MCF 10A (cell line): ENCODE measurements around the gene PTPRF. TPM values are rescaled to one million over a fixed set of nuclear protein-coding genes. Genes with fewer than 3 reads are reported as not detected.

Experiments
- BruUV-seq: library from RNA; stranded (reverse); fragments of 400-500 nt; replicated peaks from 2 replicates; lab custom pipeline; 2021; lab: Mats Ljungman, UMichigan
- CTCF ChIA-PET: fragments of 300-600 bp; sonication (Branson Sonifier 250); formaldehyde crosslinking; extraction: SDS; loops from one replicate; lab custom pipeline; 2021; ENCODE audit warnings: antibody characterized with exemption, inconsistent platforms; lab: Yijun Ruan, JAX
- POLR2A ChIA-PET: fragments of 300-600, 350-650 bp; sonication (Branson Sonifier 250); formaldehyde crosslinking; extraction: SDS; loops from one replicate; lab custom pipeline; 2020; ENCODE audit warnings: antibody characterized with exemption, inconsistent platforms; lab: Yijun Ruan, JAX
- DNase-seq: peaks from one replicate; pipeline ENCODE4 v3.0.0-alpha.2; 2018; ENCODE audit not compliant: unreplicated experiment
- H3K27ac Mint-ChIP-seq: one replicate; pipeline ENCODE4 v1.8.0; 2022; ENCODE audit warnings: mild to moderate bottlenecking, low read depth, mixed read lengths; ENCODE audit not compliant: unreplicated experiment
- H3K27me3 Mint-ChIP-seq: one replicate; pipeline ENCODE4 v1.8.0; 2022; ENCODE audit warnings: mixed read lengths; ENCODE audit not compliant: insufficient read depth, unreplicated experiment
- H3K36me3 Mint-ChIP-seq: one replicate; pipeline ENCODE4 v1.8.0; 2022; ENCODE audit warnings: mild to moderate bottlenecking, moderate library complexity, mixed read lengths; ENCODE audit not compliant: insufficient read depth, unreplicated experiment
- H3K4me1 Mint-ChIP-seq: one replicate; pipeline ENCODE4 v1.8.0; 2022; ENCODE audit warnings: mixed read lengths; ENCODE audit not compliant: insufficient read depth, unreplicated experiment
- H3K4me3 Mint-ChIP-seq: one replicate; pipeline ENCODE4 v1.8.0; 2022; ENCODE audit warnings: mild to moderate bottlenecking, moderate library complexity, mixed read lengths; ENCODE audit not compliant: unreplicated experiment
- H3K9me3 Mint-ChIP-seq: one replicate; pipeline ENCODE4 v1.8.0; 2022; ENCODE audit warnings: mixed read lengths; ENCODE audit not compliant: unreplicated experiment
- intact Hi-C: fragments of 100-400 bp; cut with micrococcal nuclease; formaldehyde crosslinking; loops from 2 replicates; pipeline ENCODE4 v1.14.1; 2022
- total RNA-seq: library from RNA; stranded (reverse); gene quantifications from 2 replicates; pipeline ENCODE4 v1.2.3, GENCODE V29; 2022
- TF ChIP-seq, protein P1 (sequence below): fragments of 200-600 bp; IDR thresholded peaks from one replicate; pipeline ENCODE4 v1.8.0; 2022; ENCODE audit warnings: antibody characterized with exemption, mild to moderate bottlenecking; ENCODE audit not compliant: unreplicated experiment

PTPRF gene
- total RNA-seq, 1 experiment from 2014 or later: 67.2 TPM

DNA sequence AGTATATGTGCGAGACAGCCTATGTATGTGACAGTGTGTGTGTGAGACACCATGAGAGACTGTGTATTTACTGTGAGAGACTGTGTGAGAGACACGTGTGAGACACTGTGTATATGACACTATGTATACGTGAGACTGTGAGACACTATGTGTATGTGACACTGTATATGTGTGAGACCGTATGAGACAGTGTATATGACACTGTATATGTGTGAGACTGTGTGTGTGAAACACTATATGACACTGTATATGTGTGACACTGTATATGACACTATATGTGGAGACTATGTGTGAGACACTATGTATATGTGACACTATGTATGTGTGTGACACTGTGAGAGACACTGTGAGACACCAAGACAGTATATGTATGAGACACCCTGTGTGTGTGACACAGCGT, 66.3 kb downstream of the PTPRF start:
- ChIA-PET CTCF (interaction anchor here (0.6 kb wide), 1 partner anchor 286 kb away, joined by 3 read pairs; no protein-coding TSS in a partner anchor), POLR2A (no interaction called here)
- DNase-seq: no peak
- Mint-ChIP-seq H3K27ac (no peak overlapping the region), H3K36me3 (peaks cover 17% of the 10 kb centered on the region), H3K4me3 (no peak overlapping the region), H3K4me1 (no peaks in the 10 kb centered on the region), H3K9me3 (no peaks in the 10 kb centered on the region), H3K27me3 (no peaks in the 10 kb centered on the region)
- TF ChIP-seq, protein P1, sequence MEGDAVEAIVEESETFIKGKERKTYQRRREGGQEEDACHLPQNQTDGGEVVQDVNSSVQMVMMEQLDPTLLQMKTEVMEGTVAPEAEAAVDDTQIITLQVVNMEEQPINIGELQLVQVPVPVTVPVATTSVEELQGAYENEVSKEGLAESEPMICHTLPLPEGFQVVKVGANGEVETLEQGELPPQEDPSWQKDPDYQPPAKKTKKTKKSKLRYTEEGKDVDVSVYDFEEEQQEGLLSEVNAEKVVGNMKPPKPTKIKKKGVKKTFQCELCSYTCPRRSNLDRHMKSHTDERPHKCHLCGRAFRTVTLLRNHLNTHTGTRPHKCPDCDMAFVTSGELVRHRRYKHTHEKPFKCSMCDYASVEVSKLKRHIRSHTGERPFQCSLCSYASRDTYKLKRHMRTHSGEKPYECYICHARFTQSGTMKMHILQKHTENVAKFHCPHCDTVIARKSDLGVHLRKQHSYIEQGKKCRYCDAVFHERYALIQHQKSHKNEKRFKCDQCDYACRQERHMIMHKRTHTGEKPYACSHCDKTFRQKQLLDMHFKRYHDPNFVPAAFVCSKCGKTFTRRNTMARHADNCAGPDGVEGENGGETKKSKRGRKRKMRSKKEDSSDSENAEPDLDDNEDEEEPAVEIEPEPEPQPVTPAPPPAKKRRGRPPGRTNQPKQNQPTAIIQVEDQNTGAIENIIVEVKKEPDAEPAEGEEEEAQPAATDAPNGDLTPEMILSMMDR: no peak
- intact Hi-C loops: no loop called here
- BruUV-seq: no TSS peak

GRCh38 chr1:43597721-43598120, 67.0 kb downstream of the PTPRF start:
- POLR2A ChIA-PET: no interaction called here
- no peaks in the 10 kb centered on the region for H3K9me3 Mint-ChIP-seq

GRCh38 chr1:43598622-43599021, 67.9 kb downstream of the PTPRF start:
- H3K4me3 Mint-ChIP-seq: no peak overlapping the region
- ChIA-PET POLR2A (interaction anchor here (0.6 to 0.7 kb wide), 2 partner anchors 208 to 1035 kb away, joined by 3 read pairs; no protein-coding TSS in a partner anchor), CTCF (interaction anchor here (0.6 kb wide), 1 partner anchor 184 kb away, joined by 4 read pairs; no protein-coding TSS in a partner anchor)
- no peaks in the 10 kb centered on the region for H3K4me1 Mint-ChIP-seq
- intact Hi-C loops: no loop called here
- H3K36me3 Mint-ChIP-seq: peaks cover 11% of the 10 kb centered on the region
- TF ChIP-seq, protein P1: no peak
- no peaks in the 10 kb centered on the region for H3K9me3 Mint-ChIP-seq
- no peaks in the 10 kb centered on the region for H3K27me3 Mint-ChIP-seq
- BruUV-seq: no TSS peak
- no peak overlapping the region for H3K27ac Mint-ChIP-seq
- no peak for DNase-seq

More at GRCh38 chr1:43597721-43598120, 67.0 kb downstream of the PTPRF start:
- no TSS peak for BruUV-seq
- H3K27ac Mint-ChIP-seq: no peak overlapping the region
- H3K27me3 Mint-ChIP-seq: no peaks in the 10 kb centered on the region
- CTCF ChIA-PET: no interaction called here
- intact Hi-C loops: no loop called here
- no peak overlapping the region for H3K4me3 Mint-ChIP-seq
- H3K36me3 Mint-ChIP-seq: peaks cover 11% of the 10 kb centered on the region
- no peaks in the 10 kb centered on the region for H3K4me1 Mint-ChIP-seq
- no peak for DNase-seq
- TF ChIP-seq, protein P1: no peak

DNA sequence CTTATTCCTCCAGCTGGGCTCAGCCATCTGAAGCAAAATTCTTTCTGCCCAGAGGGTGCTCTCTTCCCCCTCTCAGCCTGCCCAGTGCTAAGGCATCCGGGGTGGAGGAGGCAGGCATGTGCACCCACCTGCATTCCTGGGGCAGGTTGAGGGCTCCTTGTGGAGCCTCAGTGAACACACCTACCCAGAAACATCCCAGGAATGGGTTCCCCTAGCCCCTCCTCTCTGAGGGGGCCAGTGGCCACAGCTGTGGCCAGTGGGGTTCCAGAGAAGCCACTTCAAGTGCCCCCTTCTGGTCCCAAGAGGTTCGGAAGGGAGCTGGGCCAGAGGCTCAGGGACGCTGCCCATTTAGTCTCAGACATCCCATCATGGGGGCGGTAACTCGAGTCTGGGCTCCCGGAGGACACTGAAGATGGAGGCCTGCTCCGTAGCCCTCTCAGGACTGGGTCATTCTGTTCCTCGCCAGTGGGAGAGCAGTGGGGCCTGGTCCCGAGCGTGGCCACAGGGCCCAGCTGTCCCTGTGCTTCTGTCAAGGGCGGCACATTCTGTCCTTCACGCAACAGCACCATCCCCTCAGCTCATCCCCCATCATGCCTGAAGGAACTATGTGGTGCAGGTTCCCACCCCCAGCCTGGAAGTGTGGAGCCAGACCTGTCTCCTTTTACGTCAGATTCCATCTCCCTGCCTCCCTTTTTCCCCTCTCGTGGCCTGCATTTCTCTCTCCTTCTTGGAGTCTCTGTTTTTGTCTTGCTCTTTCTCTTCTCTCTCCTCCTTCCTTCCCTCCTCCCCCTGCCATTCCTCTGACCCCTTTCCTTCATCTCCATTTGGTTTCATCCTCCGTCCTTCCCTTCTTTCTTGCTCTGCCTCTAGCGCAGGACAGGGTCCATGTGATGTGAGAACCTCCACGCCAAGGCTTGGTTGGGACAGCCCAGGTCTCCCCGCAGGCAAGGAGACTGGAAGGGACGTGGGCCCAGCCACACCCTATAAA, 69.6 kb downstream of the PTPRF start:
- intact Hi-C loops: no loop called here
- H3K9me3 Mint-ChIP-seq: no peaks in the 10 kb centered on the region
- H3K36me3 Mint-ChIP-seq: peaks cover 8% of the 10 kb centered on the region
- H3K27me3 Mint-ChIP-seq: no peaks in the 10 kb centered on the region
- no peak overlapping the region for H3K4me3 Mint-ChIP-seq
- no TSS peak for BruUV-seq
- ChIA-PET CTCF (no interaction called here), POLR2A (interaction anchor here (1.0 kb wide), 1 partner anchor 50 kb away, joined by 3 read pairs; the partner anchor contains the start of gene KDM4A)
- no peak for DNase-seq
- TF ChIP-seq, protein P1: no peak
- H3K4me1 Mint-ChIP-seq: peaks cover 5% of the 10 kb centered on the region
- H3K27ac Mint-ChIP-seq: no peak overlapping the region
